Nucleus accumbens (tissue), 56 donors: ENCODE data around the gene ADCY9.
"Not testable (repeated sequence)": the region's sequence is repeated elsewhere in the genome, so short reads cannot be mapped to it uniquely, and the experiment has no call there.

Source experiments
- DNase-seq, 56 donors: peaks; one replicate each; lab custom pipeline; 2025; lab: John Stamatoyannopoulos, UW

Gene ADCY9

DNA sequence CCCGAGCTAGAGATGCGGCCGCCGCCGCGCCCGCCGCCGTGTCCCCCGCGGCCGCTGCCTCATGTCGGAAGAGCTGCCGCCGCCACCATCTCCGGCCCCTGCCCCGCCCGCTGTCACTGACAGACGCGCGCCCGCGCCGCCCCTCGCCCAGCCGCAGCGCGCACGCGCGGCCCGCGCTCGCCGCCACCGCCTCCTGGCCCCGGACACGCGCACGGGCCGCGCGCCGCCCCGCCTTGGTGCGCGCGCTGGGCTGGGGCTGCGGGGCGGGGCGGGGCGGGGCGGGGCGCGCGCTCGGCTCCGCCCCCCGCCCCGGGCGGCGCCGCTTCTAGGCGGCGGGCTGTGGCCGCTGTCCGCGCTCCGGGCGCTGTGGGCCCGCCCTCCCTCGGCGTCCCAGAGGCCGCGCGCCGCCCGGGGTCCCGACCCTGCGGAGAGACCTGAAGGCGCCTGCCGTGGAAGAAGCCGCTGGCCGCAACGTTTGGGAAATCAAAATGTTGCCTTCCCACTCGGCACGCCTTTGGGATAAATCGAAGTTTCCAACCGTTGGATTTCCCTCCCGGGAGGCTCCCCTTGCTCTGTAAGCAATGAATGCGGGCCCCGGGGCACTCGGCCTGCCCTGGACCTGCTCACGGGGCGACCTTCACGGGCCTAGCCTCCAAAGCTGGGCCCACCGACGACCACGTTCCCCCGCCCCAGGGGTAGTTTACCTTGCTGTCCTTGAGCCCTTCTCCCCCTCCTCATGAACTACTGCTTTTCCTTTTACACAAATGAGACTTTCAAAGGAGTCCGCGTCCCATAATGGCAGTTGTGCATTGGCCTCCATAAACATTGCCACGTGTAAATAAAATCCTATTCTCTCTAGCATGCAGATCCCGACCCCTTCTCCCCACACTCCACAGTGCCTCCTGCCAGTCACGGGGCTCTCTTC lies at the start of gene ADCY9:
ADCY9 (minus strand) TSS at position 118 of the 925 bp plus-strand sequence. CDS start 1,000 bp downstream, outside the sequence.
- DNase-seq: peak in 48 of 56 donors; percentile 9 to 84 (median 49)

- DNase-seq: no peak
Observed at GRCh38 chr16:4160658-4161430, 44.6 kb upstream of the ADCY9 start.

GRCh38 chr16:4159726-4160125 lies 43.5 kb upstream of the ADCY9 start:
- DNase-seq: no peak

- no peak for DNase-seq
Observed at GRCh38 chr16:4158143-4159093, 42.2 kb upstream of the ADCY9 start.

DNA sequence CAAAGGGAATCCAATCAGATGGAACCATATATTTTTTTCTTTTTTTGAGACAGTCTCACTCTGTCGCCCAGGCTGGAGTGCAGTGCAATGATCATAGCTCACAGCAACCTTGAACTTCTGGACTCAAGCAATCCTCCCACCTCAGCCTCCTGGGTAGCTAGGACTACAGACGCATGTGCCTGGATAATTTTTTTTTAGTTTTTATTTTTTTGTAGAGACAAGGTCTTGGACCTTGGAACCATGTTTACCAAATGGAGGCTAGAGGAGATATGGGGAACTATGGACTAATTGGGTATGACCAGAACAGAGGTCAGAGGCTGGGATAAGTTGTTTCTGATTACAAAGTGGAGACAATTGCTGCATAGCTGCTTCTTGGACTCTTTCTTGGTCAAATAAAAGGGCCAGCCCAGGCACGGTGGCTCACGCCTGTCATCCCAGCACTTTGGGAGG lies 41.2 kb upstream of the ADCY9 start:
- no peak for DNase-seq

DNA sequence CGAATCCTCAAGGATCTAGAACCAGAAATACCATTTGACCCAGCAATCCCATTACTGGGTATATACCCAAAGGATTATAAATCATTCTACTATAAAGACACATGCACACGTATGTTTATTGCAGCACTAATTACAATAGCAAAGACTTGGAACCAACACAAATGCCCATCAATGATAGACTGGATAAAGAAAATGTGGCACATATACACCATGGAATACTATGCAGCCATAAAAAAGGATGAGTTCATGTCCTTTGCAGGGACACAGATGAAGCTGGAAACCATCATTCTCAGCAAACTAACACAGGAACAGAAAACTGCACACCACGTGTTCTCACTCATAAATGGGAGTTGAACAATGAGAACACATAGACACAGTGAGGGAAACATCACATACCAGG lies 40.3 kb upstream of the ADCY9 start:
- DNase-seq: not testable (repeated sequence)

DNA sequence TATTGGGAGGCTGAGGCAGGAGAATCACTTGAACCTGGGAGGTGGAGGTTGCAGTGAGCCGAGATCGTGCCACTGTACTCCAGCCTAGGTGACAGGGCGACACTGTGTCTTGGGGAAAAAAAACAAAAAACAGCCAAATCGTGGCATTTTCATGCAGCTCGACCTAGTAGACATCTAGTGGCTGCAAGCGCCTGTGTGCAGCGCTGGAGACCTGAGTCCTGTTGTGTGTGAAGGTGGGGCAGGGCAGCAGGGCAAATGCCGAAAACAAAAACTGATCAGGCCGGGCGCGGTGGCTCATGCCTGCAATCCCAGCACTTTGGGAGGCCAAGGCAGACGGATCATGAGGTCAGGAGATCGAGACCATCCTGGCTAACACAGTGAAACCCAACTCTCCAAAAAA lies 37.1 kb upstream of the ADCY9 start:
- DNase-seq: not testable (repeated sequence)

GRCh38 chr16:4152267-4152666 lies 36.0 kb upstream of the ADCY9 start:
- no peak for DNase-seq

- no peak for DNase-seq
Observed at GRCh38 chr16:4147236-4147635, 31.0 kb upstream of the ADCY9 start.

- no peak for DNase-seq
Observed at GRCh38 chr16:4142268-4142667, 26.0 kb upstream of the ADCY9 start.

DNA sequence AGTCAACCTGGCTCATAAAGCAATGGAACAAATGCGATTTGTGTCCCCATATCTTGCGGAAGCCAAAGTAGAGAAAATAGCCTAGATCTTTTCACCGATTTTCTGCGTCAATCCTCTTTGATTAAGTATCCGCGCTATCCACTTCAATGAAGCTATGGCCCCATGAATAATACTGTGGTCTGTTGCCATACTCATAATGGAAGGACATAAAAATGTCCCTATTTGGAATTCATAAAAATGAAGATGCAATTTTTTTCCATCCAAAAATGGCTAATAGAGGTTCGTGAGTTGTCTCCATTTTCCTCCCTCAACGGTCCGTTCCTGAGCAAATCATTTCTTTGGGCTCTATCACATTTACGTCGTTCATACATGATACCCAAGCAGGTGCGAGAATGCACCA lies 25.4 kb upstream of the ADCY9 start:
- DNase-seq: no peak

DNA sequence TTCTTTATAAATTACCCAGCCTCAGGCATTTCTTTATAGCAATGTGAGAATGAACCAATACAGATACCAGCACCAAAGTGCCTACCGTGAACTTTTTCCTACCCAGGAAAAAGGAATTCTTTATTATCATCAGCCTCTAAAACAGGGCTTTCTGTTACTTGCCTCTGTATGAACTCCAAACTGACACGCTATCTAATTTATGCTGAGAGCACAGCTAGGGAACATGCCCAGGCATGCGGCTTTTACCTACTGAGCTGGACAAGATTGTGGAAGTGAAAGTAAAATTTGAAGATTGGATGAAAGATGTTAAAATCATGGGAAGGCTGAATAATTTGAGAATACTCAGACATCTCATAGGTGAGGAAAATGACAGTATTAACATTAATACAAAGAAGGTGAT lies 24.4 kb upstream of the ADCY9 start:
- no peak for DNase-seq

- no peak for DNase-seq
Observed at GRCh38 chr16:4139968-4140367, 23.7 kb upstream of the ADCY9 start.

DNA sequence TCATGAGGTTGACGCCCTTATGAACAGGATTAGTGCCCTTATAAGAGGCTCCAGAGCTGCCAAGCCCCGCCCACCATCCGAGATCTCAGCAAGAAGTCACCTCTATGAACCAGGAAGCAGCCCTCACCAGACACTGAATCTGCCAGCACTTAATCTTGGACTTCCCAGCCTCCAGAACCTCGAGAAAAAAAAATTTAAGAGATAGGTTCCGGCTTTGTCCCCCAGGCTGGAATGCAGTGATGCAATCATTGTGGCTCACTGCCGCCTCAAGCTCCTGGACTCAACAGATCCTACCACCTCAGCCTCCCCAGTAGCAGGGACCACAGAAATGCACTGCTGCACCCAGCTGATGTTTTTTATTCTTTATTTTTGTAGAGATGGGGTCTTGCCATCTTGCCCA lies 22.5 kb upstream of the ADCY9 start:
- DNase-seq: no peak

- no peak for DNase-seq
Observed at GRCh38 chr16:4137438-4137837, 21.2 kb upstream of the ADCY9 start.

DNA sequence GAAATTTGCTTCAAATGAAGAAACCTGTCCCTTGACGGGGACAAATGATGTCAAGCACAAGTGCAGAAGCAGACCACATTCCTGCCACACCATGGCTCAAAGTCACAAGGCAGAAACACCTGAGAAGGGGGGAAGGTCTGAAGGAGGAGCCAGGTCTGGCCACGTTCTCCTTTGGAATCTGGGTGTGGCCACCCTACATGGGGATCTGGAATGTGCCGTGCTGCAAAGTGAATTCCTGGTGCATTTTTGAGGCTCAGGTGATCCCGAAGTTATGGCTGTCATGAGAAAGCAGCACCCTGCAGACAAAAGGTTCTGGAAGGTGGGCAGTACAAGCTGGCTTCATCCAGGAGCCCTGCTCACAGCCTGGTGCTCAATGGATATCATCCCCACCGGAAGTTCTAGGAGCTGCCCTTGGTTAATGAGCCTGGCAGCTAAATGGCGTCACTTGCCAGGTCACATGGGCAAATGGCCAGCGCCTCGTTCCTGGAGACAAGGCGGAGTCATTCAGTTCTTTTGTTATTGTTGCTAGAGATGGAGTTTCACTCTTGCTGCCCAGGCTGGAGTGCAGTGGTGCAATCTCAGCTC lies 20.1 kb upstream of the ADCY9 start:
- no peak for DNase-seq

- DNase-seq: no peak
Observed at GRCh38 chr16:4135537-4135936, 19.3 kb upstream of the ADCY9 start.

- no peak for DNase-seq
Observed at GRCh38 chr16:4133897-4134372, 17.7 kb upstream of the ADCY9 start.

DNA sequence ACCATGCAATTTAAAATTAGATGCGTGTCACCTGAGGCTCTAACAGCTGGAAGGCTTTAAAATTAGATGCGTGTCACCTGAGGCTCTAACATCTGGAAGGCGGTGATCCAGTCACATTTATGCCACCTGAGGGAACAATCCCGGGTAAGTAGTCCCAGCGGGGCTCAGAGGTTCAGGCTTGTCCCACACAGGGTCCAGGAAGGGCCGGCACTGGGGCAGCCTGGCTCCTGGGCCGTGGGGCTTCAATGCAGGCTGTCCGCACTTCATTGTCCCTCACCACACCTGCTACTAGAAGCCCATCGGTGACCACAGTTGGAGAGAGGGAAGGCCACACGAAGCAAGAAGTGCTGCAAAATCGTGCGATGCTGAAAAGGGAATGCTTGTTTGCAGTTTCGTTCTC lies 15.4 kb upstream of the ADCY9 start:
- no peak for DNase-seq
